ENCODE data around the gene NUTM2B. TPM values are rescaled to one million over a fixed set of nuclear protein-coding genes. Genes with fewer than 3 reads are reported as not detected.
A peak's percentile ranks its signal among the peaks of the same experiment; 100 is the strongest.
"Not testable (repeated sequence)": the region's sequence is repeated elsewhere in the genome, so short reads cannot be mapped to it uniquely, and the experiment has no call there.

Gene NUTM2B
- total and polyA plus RNA-seq, 10 of the 15 experiments (the other 5 are each of a cell fraction or from before 2014, with no cell fraction given), result 0.06 to 0.28 (median 0.13) TPM; not detected in 6

GRCh38 chr10:79687406-79688150, 15.4 kb upstream of the NUTM2B start:
- H3K4me2 ChIP-seq (ENCODE audit: control insufficient read depth, insufficient read depth); H4K20me1 ChIP-seq (ENCODE audit: control insufficient read depth, insufficient read depth); H3K36me3 ChIP-seq (ENCODE audit: control insufficient read depth in 2 of 2, insufficient read depth in 2 of 2, low read length in 1 of 2); ATAC-seq; BruUV-seq (replicated peaks); FAIRE-seq; H3K4me3 ChIP-seq; H3K9me3 ChIP-seq (replicated peaks; ENCODE audit: control insufficient read depth, insufficient read depth, low read length); H3K4me1 ChIP-seq (ENCODE audit: control insufficient read depth, insufficient read depth, low read length); RAD21 ChIA-PET (ENCODE audit: unreplicated experiment); H3K27me3 ChIP-seq (replicated peaks in 1 of 2; ENCODE audit: control insufficient read depth in 2 of 2, insufficient read depth in 2 of 2, low read length in 1 of 2); H3K9ac ChIP-seq (ENCODE audit: control insufficient read depth, insufficient read depth, low read length); POLR2A ChIA-PET; DNase-seq (ENCODE audit: low read depth, low spot score); H2AFZ ChIP-seq (ENCODE audit: control insufficient read depth, low read depth, low read length); SMC1A ChIA-PET (ENCODE audit: uncharacterized antibody, unreplicated experiment); H3K27ac ChIP-seq (ENCODE audit: control insufficient read depth, insufficient read depth); in situ Hi-C loops (cut with MboI); CTCF ChIA-PET; H3K79me2 ChIP-seq (ENCODE audit: control insufficient read depth, insufficient read depth, low read length); intact Hi-C loops (cut with micrococcal nuclease; ENCODE audit: unreplicated experiment): not testable (repeated sequence)
- WGBS (ENCODE audit: insufficient coverage, insufficient replicate concordance, low lambda C conversion rate, missing lambda C conversion rate), result 85% methylated on average over 6 of the region's 6 CpGs

- H3K9ac ChIP-seq (ENCODE audit: control insufficient read depth, insufficient read depth, low read length); ATAC-seq; SMC1A ChIA-PET (ENCODE audit: uncharacterized antibody, unreplicated experiment); H3K4me3 ChIP-seq; H2AFZ ChIP-seq (ENCODE audit: control insufficient read depth, low read depth, low read length); CTCF ChIA-PET; H3K27me3 ChIP-seq (replicated peaks in 1 of 2; ENCODE audit: control insufficient read depth in 2 of 2, insufficient read depth in 2 of 2, low read length in 1 of 2); intact Hi-C loops (cut with micrococcal nuclease; ENCODE audit: unreplicated experiment); H3K9me3 ChIP-seq (replicated peaks; ENCODE audit: control insufficient read depth, insufficient read depth, low read length); in situ Hi-C loops (cut with MboI); H3K36me3 ChIP-seq (ENCODE audit: control insufficient read depth in 2 of 2, insufficient read depth in 2 of 2, low read length in 1 of 2); H3K4me2 ChIP-seq (ENCODE audit: control insufficient read depth, insufficient read depth); H3K4me1 ChIP-seq (ENCODE audit: control insufficient read depth, insufficient read depth, low read length); FAIRE-seq; BruUV-seq (replicated peaks); H4K20me1 ChIP-seq (ENCODE audit: control insufficient read depth, insufficient read depth); H3K79me2 ChIP-seq (ENCODE audit: control insufficient read depth, insufficient read depth, low read length); DNase-seq (ENCODE audit: low read depth, low spot score); H3K27ac ChIP-seq (ENCODE audit: control insufficient read depth, insufficient read depth); POLR2A ChIA-PET; RAD21 ChIA-PET (ENCODE audit: unreplicated experiment): not testable (repeated sequence)
- WGBS (ENCODE audit: insufficient coverage, insufficient replicate concordance, low lambda C conversion rate, missing lambda C conversion rate), result 89% methylated on average over 4 of the region's 4 CpGs
Measured at GRCh38 chr10:79688798-79689197, 14.2 kb upstream of the NUTM2B start.

- SMC1A ChIA-PET (ENCODE audit: uncharacterized antibody, unreplicated experiment); ATAC-seq; H3K4me1 ChIP-seq (ENCODE audit: control insufficient read depth, insufficient read depth, low read length); CTCF ChIA-PET; H3K9me3 ChIP-seq (replicated peaks; ENCODE audit: control insufficient read depth, insufficient read depth, low read length); H3K27ac ChIP-seq (ENCODE audit: control insufficient read depth, insufficient read depth); POLR2A ChIA-PET; intact Hi-C loops (cut with micrococcal nuclease; ENCODE audit: unreplicated experiment); DNase-seq (ENCODE audit: low read depth, low spot score); H4K20me1 ChIP-seq (ENCODE audit: control insufficient read depth, insufficient read depth); H3K4me2 ChIP-seq (ENCODE audit: control insufficient read depth, insufficient read depth); FAIRE-seq; in situ Hi-C loops (cut with MboI); H3K9ac ChIP-seq (ENCODE audit: control insufficient read depth, insufficient read depth, low read length); H2AFZ ChIP-seq (ENCODE audit: control insufficient read depth, low read depth, low read length); H3K4me3 ChIP-seq; BruUV-seq (replicated peaks); H3K36me3 ChIP-seq (ENCODE audit: control insufficient read depth in 2 of 2, insufficient read depth in 2 of 2, low read length in 1 of 2); H3K27me3 ChIP-seq (replicated peaks in 1 of 2; ENCODE audit: control insufficient read depth in 2 of 2, insufficient read depth in 2 of 2, low read length in 1 of 2); H3K79me2 ChIP-seq (ENCODE audit: control insufficient read depth, insufficient read depth, low read length); RAD21 ChIA-PET (ENCODE audit: unreplicated experiment): not testable (repeated sequence)
- 92% methylated on average over 2 of the region's 6 CpGs for WGBS (ENCODE audit: insufficient coverage, insufficient replicate concordance, low lambda C conversion rate, missing lambda C conversion rate)
Measured at GRCh38 chr10:79696596-79696995, 6.4 kb upstream of the NUTM2B start.

- H3K27ac ChIP-seq (ENCODE audit: control insufficient read depth, insufficient read depth); H3K9ac ChIP-seq (ENCODE audit: control insufficient read depth, insufficient read depth, low read length); intact Hi-C loops (cut with micrococcal nuclease; ENCODE audit: unreplicated experiment); CTCF ChIA-PET; H2AFZ ChIP-seq (ENCODE audit: control insufficient read depth, low read depth, low read length); H3K79me2 ChIP-seq (ENCODE audit: control insufficient read depth, insufficient read depth, low read length); H4K20me1 ChIP-seq (ENCODE audit: control insufficient read depth, insufficient read depth); H3K27me3 ChIP-seq (replicated peaks in 1 of 2; ENCODE audit: control insufficient read depth in 2 of 2, insufficient read depth in 2 of 2, low read length in 1 of 2); POLR2A ChIA-PET; H3K9me3 ChIP-seq (replicated peaks; ENCODE audit: control insufficient read depth, insufficient read depth, low read length); RAD21 ChIA-PET (ENCODE audit: unreplicated experiment); H3K36me3 ChIP-seq (ENCODE audit: control insufficient read depth in 2 of 2, insufficient read depth in 2 of 2, low read length in 1 of 2); DNase-seq (ENCODE audit: low read depth, low spot score); SMC1A ChIA-PET (ENCODE audit: uncharacterized antibody, unreplicated experiment); H3K4me2 ChIP-seq (ENCODE audit: control insufficient read depth, insufficient read depth); FAIRE-seq; H3K4me3 ChIP-seq; in situ Hi-C loops (cut with MboI); BruUV-seq (replicated peaks); H3K4me1 ChIP-seq (ENCODE audit: control insufficient read depth, insufficient read depth, low read length): not testable (repeated sequence)
- WGBS (ENCODE audit: insufficient coverage, insufficient replicate concordance, low lambda C conversion rate, missing lambda C conversion rate), result no CpG with 5 or more reads among the region's 5 CpGs
- ATAC-seq, result peak; percentile 35
Measured at GRCh38 chr10:79697141-79697540, 5.9 kb upstream of the NUTM2B start.

All from GM12878 (cell line).